ENCODE results near the gene SLC17A9.

SLC17A9 gene

DNA sequence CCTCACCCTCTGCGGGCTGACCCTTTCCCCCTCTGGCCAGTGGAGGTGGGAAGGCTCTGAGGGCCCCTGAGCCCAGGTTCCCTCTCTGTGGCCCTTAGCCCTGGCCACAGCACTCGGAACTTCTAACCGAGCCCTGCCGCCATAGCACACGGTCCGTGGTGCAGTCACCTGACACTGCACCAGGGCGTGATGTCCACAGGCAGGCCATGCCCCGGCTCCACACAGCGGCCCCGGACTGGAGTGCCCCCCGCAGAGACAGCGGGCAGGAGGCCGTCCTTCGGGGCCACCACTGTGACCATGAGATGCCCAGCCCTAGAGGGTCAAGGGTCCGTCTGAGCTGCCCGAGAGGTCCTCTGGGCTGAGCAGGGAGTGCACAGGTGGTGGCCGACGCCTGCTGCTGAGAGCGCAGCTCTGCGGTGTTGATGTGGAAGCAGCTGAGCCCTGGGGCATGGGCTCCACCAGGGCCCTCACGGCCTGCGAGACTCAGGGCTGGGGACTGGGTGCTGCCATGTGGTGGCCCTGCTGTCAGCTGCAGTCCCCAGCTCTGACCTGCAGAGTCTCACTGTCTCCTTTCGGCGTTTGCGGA is 65.4 kb downstream of the SLC17A9 start:
- no peak for DNase-seq (ENCODE audit: low spot score)
